Measurements from ENCODE around the gene IL15. TPM values are rescaled to one million over a fixed set of nuclear protein-coding genes. Genes with fewer than 3 reads are reported as not detected.

Gene IL15
- total RNA-seq, 1 experiment from 2014 or later = 2.6 TPM

DNA sequence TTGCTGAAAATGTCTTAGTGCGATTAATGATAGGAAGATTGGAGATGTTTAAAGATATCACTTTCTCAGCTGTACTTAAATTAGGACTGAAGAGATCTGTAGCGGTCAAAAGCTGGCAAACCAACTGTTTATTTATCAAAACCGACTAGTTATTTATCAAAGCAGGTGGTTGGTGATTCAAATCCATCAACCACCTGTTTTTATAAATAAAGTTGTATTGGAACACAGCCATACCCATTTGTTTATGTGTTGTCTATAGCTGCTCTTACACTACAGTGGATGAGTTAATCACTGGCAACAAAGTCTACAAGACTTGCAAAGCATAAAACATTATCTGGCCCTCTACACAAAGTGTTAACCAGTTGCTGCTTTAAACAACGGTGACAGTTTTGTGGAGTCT lies 76.8 kb downstream of the IL15 start (continued):
- TF ChIP-seq, protein P1, sequence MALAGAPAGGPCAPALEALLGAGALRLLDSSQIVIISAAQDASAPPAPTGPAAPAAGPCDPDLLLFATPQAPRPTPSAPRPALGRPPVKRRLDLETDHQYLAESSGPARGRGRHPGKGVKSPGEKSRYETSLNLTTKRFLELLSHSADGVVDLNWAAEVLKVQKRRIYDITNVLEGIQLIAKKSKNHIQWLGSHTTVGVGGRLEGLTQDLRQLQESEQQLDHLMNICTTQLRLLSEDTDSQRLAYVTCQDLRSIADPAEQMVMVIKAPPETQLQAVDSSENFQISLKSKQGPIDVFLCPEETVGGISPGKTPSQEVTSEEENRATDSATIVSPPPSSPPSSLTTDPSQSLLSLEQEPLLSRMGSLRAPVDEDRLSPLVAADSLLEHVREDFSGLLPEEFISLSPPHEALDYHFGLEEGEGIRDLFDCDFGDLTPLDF (CRISPR knock-in tag; IDR thresholded peaks at IDR 0.05) = no peak
- TF ChIP-seq GABPB1 (CRISPR knock-in tag; IDR thresholded peaks at IDR 0.05) (no peak), ETV6 (CRISPR knock-in tag; IDR thresholded peaks at IDR 0.05) (no peak), GTF2I (CRISPR knock-in tag; conservative IDR thresholded peaks at IDR 0.05) (no peak)

DNA sequence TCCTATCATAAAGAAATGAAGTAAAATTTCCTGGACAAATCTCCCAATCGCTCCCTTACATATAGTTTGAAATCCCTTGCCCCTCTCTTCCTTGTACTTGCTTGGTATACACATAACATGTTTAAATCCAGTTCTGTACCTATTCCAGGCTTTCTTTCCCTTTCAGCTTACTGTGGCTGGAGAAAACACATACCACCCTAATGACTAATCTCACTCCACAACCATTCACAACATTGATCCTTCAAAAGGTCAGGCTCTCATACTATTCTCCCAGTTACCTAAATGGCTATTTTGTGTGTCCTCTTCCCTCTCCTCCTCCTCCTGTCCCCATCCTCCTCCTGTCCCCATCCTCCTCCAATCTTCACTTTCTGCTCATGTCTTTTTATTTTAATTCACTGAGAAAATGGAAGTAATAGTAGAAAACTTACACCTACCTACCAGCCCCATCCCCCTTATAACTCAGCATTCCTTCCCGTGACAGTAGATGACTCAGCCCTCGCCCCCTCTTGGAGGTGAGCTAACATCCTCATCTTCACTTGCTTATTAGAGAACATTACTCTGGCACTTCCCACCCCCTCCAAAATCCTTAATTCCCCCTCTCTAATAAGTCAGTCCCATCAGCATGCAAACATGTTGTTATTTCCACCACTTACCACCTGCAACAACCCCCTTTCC lies 77.5 kb downstream of the IL15 start:
- no peak overlapping the region for H3K4me3 Mint-ChIP-seq
- POLR2A ChIA-PET = no interaction called here
- DNase-seq (ENCODE audit: low spot score) = no peak

More for the DNA sequence above, 77.5 kb downstream of the IL15 start:
- Mint-ChIP-seq H3K9me3 (peaks cover 15% of the 10 kb centered on the region), H3K4me1 (peaks cover 8% of the 10 kb centered on the region), H3K36me3 (peaks cover 9% of the 10 kb centered on the region), H3K27me3 (ENCODE audit: low read depth) (no peaks in the 10 kb centered on the region; the same call in 1 of the 2 replicates), H3K27ac (no peak overlapping the region)
- CTCF ChIA-PET = interaction anchor here (3.4 kb wide), 1 partner anchor 11 kb away, joined by 25 read pairs; no protein-coding TSS in a partner anchor
- TF ChIP-seq, protein P2, sequence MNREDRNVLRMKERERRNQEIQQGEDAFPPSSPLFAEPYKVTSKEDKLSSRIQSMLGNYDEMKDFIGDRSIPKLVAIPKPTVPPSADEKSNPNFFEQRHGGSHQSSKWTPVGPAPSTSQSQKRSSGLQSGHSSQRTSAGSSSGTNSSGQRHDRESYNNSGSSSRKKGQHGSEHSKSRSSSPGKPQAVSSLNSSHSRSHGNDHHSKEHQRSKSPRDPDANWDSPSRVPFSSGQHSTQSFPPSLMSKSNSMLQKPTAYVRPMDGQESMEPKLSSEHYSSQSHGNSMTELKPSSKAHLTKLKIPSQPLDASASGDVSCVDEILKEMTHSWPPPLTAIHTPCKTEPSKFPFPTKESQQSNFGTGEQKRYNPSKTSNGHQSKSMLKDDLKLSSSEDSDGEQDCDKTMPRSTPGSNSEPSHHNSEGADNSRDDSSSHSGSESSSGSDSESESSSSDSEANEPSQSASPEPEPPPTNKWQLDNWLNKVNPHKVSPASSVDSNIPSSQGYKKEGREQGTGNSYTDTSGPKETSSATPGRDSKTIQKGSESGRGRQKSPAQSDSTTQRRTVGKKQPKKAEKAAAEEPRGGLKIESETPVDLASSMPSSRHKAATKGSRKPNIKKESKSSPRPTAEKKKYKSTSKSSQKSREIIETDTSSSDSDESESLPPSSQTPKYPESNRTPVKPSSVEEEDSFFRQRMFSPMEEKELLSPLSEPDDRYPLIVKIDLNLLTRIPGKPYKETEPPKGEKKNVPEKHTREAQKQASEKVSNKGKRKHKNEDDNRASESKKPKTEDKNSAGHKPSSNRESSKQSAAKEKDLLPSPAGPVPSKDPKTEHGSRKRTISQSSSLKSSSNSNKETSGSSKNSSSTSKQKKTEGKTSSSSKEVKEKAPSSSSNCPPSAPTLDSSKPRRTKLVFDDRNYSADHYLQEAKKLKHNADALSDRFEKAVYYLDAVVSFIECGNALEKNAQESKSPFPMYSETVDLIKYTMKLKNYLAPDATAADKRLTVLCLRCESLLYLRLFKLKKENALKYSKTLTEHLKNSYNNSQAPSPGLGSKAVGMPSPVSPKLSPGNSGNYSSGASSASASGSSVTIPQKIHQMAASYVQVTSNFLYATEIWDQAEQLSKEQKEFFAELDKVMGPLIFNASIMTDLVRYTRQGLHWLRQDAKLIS (CRISPR knock-in tag; IDR thresholded peaks at IDR 0.05; ENCODE audit: borderline replicate concordance) = no peak
- no peak for TF ChIP-seq SOX15 (CRISPR knock-in tag; IDR thresholded peaks at IDR 0.05)
- TF ChIP-seq, protein P3, sequence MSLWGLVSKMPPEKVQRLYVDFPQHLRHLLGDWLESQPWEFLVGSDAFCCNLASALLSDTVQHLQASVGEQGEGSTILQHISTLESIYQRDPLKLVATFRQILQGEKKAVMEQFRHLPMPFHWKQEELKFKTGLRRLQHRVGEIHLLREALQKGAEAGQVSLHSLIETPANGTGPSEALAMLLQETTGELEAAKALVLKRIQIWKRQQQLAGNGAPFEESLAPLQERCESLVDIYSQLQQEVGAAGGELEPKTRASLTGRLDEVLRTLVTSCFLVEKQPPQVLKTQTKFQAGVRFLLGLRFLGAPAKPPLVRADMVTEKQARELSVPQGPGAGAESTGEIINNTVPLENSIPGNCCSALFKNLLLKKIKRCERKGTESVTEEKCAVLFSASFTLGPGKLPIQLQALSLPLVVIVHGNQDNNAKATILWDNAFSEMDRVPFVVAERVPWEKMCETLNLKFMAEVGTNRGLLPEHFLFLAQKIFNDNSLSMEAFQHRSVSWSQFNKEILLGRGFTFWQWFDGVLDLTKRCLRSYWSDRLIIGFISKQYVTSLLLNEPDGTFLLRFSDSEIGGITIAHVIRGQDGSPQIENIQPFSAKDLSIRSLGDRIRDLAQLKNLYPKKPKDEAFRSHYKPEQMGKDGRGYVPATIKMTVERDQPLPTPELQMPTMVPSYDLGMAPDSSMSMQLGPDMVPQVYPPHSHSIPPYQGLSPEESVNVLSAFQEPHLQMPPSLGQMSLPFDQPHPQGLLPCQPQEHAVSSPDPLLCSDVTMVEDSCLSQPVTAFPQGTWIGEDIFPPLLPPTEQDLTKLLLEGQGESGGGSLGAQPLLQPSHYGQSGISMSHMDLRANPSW (CRISPR knock-in tag; conservative IDR thresholded peaks at IDR 0.05; ENCODE audit: low read depth) = no peak
- no peak for TF ChIP-seq SMAD4 (CRISPR knock-in tag; IDR thresholded peaks at IDR 0.05)
- TF ChIP-seq ZNF671 (CRISPR knock-in tag; IDR thresholded peaks at IDR 0.05) = no peak
- TF ChIP-seq, protein P4, sequence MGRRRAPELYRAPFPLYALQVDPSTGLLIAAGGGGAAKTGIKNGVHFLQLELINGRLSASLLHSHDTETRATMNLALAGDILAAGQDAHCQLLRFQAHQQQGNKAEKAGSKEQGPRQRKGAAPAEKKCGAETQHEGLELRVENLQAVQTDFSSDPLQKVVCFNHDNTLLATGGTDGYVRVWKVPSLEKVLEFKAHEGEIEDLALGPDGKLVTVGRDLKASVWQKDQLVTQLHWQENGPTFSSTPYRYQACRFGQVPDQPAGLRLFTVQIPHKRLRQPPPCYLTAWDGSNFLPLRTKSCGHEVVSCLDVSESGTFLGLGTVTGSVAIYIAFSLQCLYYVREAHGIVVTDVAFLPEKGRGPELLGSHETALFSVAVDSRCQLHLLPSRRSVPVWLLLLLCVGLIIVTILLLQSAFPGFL (CRISPR knock-in tag; IDR thresholded peaks at IDR 0.05; ENCODE audit: borderline replicate concordance) = no peak
- TF ChIP-seq RORB (CRISPR knock-in tag; IDR thresholded peaks at IDR 0.05) = no peak
- TF ChIP-seq, protein P5, sequence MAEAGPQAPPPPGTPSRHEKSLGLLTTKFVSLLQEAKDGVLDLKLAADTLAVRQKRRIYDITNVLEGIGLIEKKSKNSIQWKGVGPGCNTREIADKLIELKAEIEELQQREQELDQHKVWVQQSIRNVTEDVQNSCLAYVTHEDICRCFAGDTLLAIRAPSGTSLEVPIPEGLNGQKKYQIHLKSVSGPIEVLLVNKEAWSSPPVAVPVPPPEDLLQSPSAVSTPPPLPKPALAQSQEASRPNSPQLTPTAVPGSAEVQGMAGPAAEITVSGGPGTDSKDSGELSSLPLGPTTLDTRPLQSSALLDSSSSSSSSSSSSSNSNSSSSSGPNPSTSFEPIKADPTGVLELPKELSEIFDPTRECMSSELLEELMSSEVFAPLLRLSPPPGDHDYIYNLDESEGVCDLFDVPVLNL (CRISPR knock-in tag; IDR thresholded peaks at IDR 0.05; ENCODE audit: borderline replicate concordance, low read depth) = no peak
- TF ChIP-seq, protein P6, sequence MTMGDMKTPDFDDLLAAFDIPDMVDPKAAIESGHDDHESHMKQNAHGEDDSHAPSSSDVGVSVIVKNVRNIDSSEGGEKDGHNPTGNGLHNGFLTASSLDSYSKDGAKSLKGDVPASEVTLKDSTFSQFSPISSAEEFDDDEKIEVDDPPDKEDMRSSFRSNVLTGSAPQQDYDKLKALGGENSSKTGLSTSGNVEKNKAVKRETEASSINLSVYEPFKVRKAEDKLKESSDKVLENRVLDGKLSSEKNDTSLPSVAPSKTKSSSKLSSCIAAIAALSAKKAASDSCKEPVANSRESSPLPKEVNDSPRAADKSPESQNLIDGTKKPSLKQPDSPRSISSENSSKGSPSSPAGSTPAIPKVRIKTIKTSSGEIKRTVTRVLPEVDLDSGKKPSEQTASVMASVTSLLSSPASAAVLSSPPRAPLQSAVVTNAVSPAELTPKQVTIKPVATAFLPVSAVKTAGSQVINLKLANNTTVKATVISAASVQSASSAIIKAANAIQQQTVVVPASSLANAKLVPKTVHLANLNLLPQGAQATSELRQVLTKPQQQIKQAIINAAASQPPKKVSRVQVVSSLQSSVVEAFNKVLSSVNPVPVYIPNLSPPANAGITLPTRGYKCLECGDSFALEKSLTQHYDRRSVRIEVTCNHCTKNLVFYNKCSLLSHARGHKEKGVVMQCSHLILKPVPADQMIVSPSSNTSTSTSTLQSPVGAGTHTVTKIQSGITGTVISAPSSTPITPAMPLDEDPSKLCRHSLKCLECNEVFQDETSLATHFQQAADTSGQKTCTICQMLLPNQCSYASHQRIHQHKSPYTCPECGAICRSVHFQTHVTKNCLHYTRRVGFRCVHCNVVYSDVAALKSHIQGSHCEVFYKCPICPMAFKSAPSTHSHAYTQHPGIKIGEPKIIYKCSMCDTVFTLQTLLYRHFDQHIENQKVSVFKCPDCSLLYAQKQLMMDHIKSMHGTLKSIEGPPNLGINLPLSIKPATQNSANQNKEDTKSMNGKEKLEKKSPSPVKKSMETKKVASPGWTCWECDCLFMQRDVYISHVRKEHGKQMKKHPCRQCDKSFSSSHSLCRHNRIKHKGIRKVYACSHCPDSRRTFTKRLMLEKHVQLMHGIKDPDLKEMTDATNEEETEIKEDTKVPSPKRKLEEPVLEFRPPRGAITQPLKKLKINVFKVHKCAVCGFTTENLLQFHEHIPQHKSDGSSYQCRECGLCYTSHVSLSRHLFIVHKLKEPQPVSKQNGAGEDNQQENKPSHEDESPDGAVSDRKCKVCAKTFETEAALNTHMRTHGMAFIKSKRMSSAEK (CRISPR knock-in tag; IDR thresholded peaks at IDR 0.05; ENCODE audit: borderline replicate concordance) = no peak
- no peak for TF ChIP-seq ZNF423 (CRISPR knock-in tag; IDR thresholded peaks at IDR 0.05)
- TF ChIP-seq, protein P7, sequence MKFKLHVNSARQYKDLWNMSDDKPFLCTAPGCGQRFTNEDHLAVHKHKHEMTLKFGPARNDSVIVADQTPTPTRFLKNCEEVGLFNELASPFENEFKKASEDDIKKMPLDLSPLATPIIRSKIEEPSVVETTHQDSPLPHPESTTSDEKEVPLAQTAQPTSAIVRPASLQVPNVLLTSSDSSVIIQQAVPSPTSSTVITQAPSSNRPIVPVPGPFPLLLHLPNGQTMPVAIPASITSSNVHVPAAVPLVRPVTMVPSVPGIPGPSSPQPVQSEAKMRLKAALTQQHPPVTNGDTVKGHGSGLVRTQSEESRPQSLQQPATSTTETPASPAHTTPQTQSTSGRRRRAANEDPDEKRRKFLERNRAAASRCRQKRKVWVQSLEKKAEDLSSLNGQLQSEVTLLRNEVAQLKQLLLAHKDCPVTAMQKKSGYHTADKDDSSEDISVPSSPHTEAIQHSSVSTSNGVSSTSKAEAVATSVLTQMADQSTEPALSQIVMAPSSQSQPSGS (CRISPR knock-in tag; IDR thresholded peaks at IDR 0.05; ENCODE audit: borderline replicate concordance, low read depth) = no peak
- peak; percentile 83 for ATAC-seq
